Measurements from ENCODE around the gene THUMPD3.

The THUMPD3 gene

DNA sequence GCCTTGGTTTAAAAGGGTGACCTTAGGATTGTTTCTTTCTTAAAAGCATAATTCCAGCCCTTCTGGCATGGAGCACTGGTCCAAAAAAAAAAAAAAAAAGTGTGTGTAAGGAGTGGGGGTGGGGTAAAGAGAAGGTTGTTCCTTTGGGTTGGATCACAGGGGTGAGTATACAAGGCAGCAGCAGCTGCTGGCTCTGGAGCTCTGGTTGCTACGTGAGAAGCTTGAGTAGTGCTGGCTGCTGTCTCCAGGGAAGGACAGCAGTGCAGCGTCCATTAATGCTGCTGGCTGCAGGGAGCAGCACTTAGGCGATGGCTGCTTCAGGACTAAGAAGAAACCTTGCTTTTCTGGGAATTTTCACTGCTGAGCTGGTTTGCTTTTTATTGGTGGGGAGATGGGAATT is 36.9 kb downstream of the THUMPD3 start:
- no peak for TF ChIP-seq CTCF (IDR thresholded peaks at IDR 0.05)

DNA sequence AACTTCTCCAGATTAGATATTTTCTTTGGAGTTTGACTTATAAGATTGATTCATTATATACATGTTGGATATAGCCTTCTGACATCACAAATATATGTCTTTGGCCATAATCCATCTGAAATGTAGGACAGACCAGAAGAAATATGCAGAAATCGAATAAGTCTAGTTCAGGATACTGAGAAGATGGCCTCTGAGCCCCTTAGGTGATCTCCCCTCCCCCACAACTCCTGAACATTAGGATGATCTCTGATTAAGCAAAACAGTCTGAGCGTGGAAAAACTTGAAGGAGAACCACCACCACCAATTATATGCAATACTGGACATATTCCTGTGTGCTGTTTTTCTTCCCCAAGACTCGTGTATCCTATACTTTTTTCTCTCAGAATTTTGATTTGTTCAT is 37.8 kb downstream of the THUMPD3 start:
- no peak for TF ChIP-seq CTCF (IDR thresholded peaks at IDR 0.05)

DNA sequence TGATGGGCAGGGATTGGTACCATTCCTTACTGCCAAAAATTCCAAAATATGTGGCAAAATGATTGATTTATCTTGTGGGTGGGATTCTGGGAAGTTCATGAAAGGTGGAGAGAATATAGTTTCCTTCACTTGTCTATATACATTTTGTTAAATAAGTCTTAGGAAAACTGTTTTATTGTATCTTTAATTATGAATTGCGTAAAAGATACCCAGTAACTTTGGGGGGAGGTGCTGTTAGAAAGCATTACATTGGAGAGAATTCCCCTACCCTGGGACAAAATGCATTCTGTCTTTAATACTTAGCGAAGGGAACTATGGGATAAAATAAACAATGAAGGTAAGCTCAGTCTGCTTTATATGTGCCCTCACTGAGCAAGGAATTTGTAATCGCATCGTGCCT is 39.1 kb downstream of the THUMPD3 start:
- TF ChIP-seq CTCF (IDR thresholded peaks at IDR 0.05), result no peak

GRCh38 chr3:9402410-9403228 is 39.8 kb downstream of the THUMPD3 start:
- no peak for TF ChIP-seq CTCF (IDR thresholded peaks at IDR 0.05)

GRCh38 chr3:9403463-9403862 is 40.6 kb downstream of the THUMPD3 start:
- no peak for TF ChIP-seq CTCF (IDR thresholded peaks at IDR 0.05)

- TF ChIP-seq CTCF (IDR thresholded peaks at IDR 0.05), result no peak
Observed at GRCh38 chr3:9404680-9405079, 41.8 kb downstream of the THUMPD3 start.

GRCh38 chr3:9405756-9406155 is 42.9 kb downstream of the THUMPD3 start:
- no peak for TF ChIP-seq CTCF (IDR thresholded peaks at IDR 0.05)
